Right forelimb (tissue), 1 donor: ENCODE results near the gene FAM217A.
A peak's percentile ranks its signal among the peaks of the same experiment; 100 is the strongest.

Source experiments
- DNase-seq: peaks from one replicate; pipeline ENCODE4 v3.0.0-alpha.2; 2018

FAM217A gene

DNA sequence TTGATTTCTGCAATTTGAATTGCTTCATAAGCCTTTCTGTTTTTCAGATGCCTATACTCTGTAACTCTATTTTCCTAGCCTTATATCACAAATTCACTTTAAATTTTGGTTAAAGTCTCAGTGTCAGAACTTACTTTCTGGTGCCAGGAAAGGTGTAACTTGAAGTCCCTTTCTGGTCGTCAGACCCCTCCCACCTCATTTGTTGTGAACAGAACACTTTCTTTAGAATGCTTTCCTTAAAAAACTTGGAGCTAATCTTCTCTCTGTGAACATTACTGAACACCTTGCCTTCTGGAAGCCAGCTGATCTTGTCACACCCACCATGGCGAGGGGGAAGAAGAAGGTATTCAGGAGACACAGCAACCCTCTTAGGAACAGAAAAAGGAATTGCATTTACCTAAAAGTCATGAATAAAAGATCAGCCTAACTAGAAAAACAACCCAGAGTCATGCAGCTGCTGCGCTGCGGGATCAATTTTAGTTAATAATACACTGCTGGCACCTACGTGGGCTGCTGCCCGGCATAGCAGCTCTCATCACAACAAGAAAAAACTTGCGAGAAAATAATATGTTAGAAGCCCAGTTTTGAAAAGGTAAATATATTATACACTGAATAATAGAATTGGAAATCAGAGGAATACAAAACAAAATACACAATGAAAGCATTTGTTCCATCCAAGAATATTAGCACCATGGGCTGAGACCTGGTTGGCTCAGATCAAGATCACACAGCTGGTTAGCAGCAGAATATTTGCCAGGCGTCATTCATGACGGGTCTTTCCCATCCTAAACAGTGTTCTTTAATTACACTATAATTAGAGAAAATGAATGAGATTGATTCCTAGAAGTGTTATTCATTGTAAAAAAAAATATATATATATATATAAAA lies 5.8 kb upstream of the FAM217A start:
- no peak for DNase-seq

DNA sequence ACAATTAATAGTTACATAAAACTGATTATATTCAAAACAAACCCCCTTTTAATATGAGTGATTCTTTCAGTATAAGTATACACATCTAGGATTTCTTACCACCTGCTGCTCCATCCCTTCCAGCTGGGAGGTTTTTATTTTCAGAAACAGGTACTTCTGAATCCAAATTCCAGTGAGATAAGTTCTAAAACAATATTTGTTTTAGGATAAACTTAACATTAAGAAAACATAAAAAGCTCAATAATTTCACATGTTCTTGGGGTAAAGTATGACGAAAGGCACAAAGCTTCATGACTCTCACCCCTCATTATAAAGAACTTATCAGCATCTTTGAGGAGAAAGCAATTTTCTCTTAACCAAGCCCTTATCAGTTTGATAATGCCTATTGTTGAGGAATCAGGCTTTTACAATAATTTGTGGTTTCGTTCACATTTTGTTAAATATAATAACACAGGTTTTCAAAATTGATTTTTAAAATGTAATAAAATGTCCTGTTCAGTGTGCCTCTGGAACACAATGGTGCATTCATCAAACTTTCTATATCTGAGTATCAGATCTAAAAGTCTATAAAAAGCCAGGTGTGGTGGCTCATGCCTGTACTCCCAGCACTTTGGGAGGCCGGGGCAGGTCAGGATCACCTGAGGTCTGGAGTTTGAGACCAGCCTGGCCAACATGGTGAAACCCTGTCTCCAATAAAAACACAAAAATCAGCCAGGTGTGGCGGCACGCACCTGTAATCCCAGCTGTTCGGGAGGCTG lies 4.3 kb downstream of the FAM217A start:
- no peak for DNase-seq

DNA sequence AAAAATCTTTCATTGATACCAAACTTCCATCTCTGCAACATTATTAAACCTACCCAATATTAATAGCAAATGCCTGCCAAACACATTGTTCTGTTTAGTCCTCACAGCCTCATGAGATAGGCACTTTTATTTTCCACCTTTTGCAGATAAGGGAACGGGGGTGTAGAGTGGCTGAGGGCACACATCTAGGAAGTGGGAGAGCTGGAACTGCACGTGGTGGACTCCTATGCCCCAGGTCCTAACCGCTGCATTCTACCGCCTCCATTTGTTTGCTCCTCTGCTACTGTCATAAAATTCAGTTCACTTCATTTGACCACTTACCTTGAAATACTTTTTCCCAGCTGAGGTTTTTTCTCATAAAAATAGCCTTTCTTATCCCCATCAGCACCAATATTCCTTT lies 7.6 kb downstream of the FAM217A start:
- DNase-seq, result no peak

DNA sequence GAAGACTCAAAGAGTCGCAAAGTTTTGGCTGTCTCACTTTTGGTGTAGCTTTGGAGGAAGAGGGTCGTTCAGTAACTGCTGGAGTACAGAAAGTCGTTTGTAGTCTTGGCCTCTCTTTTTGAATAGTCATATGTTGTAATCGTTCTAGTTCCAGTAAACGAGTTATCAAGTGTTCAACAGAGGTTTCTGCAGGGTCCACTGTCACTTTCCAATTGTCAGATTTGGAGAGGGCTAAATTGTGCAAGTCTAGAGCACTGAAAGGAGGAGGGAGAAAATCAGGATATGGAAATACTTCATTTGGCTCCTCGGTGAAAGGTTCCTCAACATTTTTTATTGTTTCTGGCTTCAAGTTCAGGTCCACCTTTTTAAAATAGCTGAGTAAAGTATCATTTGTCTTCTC lies 9.7 kb downstream of the FAM217A start:
- DNase-seq, result no peak

DNA sequence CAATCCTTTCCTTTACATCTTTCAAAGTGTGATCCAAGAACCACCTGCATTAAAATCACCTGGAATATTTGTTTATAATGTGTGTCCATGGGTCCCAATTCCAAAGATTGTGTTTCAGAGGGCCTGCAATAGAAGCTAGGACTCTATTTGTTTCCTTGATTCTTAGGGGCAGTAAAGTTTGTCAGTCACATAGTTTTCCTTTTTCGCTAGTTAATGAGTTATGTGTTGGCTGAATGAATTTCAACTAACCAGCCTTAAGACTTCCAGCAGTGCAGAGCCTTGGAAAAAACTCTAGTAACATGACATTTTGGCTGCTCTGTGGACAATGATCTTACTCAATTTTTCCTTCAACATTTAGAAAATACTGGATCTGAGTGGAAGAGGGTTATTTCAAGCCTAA lies 11.3 kb downstream of the FAM217A start:
- no peak for DNase-seq

DNA sequence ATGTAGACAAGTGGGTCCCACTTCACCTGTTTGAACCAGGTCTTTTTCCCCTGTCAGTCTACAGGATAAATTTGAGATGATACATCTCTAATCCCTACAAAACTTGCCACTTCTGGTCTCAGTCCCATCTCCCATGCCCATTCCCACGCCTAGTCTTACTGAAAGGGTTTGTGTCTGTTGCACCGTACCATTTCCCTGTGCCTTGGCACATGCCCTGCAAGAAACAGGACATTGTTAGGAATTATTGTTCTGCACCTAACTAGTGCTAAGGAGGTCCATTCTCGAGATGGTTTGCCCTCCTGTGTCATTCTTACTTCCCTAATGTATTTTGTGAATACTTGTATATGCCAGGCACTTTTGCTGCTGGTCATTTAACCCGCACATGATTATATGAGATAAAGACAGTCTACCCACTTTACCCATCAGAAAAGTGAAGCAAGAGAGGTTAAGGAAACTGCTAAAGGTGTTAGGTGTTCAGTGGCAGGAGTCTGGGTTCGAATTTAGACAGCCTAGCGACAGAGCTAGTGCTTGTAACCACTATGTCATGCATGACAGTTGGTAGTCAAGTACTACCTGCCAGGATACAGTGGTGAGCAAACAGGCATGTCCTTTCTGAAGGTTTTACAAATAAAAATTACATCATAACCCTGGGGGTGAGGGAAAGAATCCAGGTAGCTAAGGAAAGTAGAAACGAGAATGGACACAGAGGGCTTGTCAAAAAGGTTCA lies 12.7 kb downstream of the FAM217A start:
- no peak for DNase-seq

DNA sequence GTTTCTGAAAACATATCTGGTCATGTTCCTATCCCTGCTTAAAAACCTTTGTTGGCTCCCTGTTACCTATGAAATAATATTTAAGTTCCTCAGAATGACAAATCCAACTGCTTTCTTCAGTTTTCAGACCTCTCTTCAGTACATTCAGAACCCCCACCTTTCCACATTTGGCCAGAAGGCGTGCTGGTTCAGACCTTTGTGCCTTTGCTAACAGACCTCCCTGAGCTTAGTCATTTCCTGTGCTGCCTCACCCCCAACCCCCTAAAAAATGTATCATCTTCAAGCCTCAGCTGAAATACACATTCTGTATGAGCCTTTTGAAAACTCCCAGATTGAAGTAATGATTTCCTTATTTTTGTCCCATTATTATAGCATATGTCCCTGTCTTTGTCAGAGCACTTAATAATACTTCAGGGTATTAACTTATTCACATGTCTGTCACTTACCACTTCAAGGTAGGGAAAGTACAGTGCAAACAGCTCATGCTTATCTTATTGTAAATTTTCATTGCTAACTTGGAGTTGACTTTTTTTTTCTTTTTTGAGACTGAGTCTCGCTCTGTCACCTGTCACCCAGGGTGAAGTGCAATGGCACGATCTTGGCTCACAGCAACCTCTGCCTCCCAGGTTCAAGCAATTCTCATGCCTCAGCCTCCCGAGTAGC lies 19.7 kb downstream of the FAM217A start:
- DNase-seq, result no peak

DNA sequence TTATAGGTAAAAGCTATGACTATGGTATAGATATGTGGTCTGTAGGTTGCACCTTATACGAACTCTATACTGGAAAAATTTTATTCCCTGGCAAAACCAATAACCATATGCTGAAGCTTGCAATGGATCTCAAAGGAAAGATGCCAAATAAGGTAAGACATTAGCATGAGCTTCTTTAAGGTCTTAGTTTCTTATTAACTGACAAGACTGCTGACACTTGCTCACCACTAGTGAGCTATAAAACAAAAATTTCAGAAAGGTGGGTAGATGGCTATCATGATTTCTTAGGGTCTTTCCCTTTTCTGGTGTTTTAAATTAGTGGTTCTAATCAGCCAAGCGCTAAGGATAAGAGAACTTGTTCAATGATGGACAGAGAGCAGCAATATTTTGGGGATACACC lies 21.9 kb downstream of the FAM217A start:
- no peak for DNase-seq

DNA sequence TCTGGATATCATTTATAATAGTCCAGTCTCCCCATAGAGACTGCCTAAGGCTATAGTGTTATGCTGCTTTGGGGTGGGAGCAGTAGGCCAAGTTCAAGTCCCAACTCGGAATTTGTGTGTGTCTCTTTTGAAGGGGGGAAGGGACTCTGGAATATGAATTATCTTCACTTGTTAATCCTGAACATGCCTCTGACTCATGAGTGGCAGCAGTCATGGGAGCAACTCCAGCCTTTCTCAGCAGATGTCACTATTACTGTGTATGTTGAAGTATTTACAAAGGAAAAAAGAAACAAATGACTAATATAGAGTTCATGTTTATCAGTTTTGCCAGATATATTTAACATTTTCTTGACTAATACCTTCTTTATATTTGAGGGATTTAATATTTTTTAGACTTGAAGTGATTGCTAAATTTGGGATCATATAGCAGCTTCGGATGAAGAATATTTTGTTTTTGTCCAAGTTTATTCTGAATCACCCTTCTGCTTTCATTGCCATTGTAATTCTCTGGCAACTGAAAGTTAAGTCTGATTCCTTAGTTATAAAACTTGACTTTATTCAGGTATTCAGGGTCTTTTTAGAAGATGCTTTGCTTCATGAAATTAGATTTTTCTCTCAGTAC lies 23.4 kb downstream of the FAM217A start:
- DNase-seq, result peak; percentile 46

DNA sequence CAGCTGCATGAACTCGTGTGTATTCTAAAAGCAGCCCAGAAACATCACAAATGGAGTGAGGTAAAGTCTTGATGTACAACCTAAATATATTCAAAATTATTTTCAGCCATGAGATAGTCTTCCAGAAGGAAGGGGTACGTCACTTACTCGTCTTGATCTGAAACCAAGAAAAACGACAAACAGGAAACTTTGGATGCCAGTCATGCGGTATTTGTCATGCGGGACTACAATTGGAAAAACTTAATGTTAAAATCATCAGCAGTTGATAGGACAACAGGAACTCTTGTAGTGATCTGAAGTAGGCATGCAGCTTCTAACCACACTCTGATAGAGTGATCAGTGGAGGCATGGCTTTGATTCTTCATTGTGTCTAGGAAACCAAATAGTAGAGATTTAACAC lies 29.7 kb downstream of the FAM217A start:
- no peak for DNase-seq

DNA sequence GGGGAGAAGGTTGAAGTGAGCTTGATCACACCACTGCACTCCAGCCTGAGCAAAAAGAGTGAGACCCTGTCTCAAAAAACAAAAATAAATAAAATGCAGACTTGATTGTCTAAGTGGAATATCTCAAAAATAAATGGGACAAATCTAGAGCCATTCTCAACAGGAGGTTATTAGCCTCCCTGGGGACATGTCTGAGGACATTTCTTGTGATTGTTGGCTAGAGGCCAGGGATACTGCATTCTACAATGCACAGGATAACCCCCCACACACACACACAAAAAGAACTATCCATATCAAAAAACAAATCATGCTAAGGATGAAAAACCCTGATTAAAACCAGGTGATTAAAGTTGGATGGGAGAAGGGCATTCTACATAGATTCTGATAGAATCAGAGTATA lies 37.5 kb downstream of the FAM217A start:
- no peak for DNase-seq

DNA sequence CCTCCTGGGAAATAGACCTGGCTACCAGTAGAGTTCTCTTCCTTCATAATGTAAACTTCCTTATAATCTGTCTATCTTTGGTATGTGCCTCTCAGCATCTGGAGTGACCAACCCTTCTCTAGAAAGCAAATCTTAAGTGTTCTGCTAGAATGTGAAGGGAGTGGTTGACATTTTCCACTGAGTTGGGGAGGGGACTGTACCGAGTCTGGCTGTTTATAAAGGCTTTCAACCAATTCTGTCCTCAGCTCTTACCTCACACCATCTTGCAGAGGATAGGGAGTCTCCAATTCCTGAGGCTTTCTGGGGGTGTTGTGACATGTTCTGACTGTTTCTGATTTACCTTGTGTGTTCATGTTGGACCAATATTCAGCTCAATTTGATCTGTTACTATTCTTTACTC lies 39.6 kb downstream of the FAM217A start:
- DNase-seq, result no peak

DNA sequence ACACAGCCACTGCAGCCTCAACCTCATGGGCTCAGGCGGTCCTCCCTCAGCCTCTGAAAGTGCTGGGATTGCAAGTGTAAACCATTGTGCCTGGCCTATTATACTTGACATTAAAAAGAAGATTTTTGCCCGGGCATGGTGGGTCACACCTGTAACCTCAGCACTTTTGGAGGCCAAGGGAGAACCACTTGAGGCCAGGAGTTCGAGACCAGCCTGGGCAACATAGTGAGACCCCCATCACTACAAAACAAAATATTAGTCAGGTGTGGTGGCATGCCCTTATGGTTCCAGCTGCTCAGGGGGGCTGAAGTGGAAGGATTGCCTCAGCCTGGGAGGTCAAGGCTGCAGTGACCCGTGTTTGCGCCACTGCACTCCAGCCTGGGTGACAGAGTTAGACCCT lies 42.4 kb downstream of the FAM217A start:
- no peak for DNase-seq

DNA sequence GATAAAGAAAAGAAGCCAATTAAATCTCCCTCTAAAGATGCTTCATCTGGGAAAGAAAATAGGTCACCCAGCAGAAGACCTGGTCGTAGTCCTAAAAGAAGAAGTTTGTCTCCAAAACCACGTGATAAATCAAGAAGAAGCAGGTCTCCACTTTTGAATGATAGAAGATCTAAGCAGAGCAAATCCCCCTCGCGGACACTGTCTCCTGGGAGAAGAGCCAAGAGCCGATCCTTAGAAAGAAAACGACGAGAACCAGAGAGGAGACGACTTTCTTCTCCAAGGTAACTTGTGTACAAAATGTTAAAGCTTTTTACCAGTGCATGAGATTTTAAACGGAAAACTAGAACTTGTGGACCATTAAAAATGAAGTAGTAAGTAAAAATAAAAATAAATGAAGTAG lies 46.5 kb downstream of the FAM217A start:
- no peak for DNase-seq

DNA sequence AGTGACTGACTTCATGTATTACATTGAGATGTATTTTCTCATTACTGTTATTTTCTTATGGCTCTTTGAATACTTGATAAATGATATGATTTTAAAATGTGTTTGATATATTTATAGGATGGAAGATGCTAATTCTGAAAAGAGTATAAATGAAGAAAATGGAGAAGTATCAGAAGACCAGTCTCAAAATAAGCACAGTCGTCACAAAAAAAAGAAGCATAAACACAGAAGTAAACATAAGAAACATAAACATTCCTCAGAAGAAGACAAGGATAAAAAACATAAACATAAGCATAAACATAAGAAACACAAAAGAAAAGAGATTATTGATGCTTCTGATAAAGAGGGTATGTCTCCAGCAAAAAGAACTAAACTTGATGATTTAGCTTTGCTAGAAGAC lies 47.5 kb downstream of the FAM217A start:
- DNase-seq, result no peak

DNA sequence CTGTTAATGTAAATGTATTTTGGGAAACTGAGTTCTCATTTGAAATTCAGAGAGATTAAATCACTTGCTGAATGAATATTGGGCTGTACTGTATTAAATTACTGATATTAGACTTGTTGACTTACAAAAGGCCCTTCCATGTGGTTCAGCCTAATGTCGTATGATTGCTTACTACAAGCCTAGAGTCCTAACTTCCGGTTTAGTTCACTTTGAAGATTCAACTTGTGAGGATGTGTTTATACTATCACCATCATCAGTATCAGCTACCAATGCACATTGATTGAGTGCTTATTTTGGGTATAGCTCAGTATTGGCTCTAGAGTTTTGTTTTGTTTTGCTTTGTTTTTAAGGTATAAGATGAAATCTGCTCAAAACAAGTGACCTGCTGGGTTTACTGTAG lies 48.3 kb downstream of the FAM217A start:
- no peak for DNase-seq

DNA sequence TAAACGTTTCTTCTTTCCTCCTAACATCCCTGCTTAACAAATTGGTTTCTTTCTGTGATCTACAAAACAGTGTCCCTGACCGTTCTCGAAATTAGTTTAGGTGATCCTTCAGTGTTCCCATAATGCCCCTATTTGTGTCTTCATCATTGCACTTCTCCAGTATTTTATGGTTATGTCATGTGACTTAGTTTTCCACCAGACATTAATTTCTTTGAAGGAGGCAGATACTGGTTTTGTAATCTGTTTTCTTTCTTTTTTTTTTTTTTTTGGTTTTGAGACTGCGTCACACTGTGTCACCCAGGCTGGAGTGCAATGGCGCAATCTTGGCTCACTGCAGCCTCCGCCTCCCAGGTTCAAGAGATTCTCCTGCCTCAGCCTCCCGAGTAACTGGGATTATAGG lies 49.2 kb downstream of the FAM217A start:
- DNase-seq, result no peak

DNA sequence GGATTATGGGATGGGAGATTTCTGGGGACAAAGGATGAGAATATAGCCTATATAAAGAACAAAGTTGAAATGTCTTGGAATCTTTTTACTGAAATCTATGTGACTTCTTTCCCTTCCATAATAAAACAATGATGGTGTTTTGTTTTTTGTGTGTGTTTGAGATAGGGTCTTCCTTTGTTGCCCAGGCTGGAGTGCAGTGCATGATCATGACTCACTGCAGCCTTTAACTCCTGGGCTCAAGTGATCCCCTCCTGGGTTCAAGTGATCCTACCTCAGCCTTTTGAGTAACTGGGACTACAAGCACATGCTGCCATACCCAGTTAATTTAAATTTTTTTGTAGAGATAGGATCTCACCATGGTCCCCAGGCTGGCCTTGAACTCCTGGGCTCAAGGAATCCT lies 50.9 kb downstream of the FAM217A start:
- DNase-seq, result no peak

DNA sequence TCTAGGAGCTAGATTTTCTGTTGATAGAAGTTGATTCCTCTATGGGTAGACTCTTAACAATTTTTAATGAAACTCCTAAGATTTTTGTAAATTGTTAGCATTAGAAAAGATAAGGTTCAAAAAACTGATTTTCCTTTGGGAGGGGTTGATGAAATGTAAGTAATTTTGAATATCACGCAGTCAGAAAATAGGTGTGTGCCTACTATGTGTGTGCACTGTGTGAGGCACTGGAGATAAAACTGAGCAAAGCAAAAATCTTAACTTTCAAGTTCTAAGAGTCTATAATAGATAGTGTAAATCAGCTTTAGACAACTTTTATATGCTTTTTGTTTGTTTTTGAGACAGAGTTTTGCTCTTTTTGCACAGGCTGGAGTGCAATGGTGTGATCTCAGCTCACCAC lies 53.3 kb downstream of the FAM217A start:
- no peak for DNase-seq

DNA sequence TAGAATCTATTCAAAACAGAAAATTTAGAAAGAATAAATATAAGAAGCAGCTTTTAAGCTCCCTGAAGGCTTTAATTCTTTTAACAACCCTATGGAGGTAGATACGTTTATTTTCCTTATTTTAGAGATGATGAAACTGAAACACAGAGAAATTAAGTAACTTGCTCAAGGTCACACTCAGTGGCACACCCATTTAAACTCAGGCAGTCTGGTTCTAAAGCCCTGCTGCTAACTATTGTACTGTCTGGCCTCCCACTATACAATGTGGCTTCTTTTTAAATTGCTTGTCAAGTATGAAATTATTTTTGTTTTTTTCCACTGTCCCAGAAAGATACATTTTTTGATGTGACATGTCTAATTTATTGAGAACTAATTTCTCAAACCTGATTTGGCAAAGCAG lies 55.7 kb downstream of the FAM217A start:
- no peak for DNase-seq

DNA sequence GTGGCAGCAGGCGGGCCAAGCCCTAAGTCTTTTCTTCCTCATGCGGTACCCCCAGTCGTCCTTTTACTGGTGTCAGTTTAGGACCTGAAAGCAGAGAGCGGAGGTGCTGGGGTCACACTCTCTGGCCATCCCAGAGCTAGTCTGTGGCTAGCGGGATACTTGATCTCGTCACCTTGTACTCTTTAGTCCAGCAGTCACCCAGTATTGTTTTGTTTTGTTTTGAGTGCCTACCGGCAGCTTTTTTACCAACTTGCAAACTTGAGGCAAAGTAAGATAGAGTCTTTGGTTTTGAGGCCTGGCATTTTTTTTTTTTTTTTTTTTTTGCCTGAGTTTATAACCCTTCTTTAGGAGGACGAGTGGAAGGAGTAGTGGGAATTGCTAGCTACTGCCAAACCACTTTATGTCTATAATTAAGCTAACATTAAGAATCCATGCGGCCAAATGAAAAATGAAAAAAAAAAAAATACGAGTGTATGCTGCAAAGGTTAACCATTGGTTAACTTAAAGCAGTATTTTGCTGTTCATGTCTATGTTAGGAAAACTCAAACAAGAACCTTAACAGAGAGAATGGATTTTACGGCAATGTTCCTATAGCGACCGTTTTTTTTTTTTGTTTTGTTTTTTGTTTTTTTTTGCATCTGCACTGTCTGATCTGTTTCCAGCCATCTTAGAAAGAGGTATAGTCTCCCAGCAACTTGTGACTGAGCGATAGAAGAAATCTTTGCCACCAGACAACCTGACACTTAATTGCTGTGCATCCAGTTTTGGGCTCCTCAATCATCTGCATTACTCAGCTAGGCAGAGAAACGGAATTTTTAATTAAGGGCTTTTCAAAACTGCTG lies 56.9 kb downstream of the FAM217A start:
- DNase-seq, result no peak
